ENCODE data around the gene BLVRA.
"Not testable (repeated sequence)": the region's sequence is repeated elsewhere in the genome, so short reads cannot be mapped to it uniquely, and the experiment has no call there.

The BLVRA gene

GRCh38 chr7:43734575-43735332 lies 23.7 kb upstream of the BLVRA start:
- not testable (repeated sequence) for ATAC-seq (replicated peaks); H3K4me3 Mint-ChIP-seq; DNase-seq; H3K27ac Mint-ChIP-seq; H3K9me3 Mint-ChIP-seq; H3K36me3 Mint-ChIP-seq
- peaks cover 6 to 15% of the 10 kb centered on the region in 2 donors for H3K4me1 Mint-ChIP-seq
- H3K27me3 Mint-ChIP-seq: peaks cover 0 to 12% of the 10 kb centered on the region in 2 donors

GRCh38 chr7:43735403-43735801 lies 23.1 kb upstream of the BLVRA start:
- Mint-ChIP-seq H3K36me3 (no peaks in the 10 kb centered on the region), H3K4me1 (peaks cover 6 to 15% of the 10 kb centered on the region in 2 donors), H3K27ac (no peak overlapping the region), H3K27me3 (peaks cover 0 to 12% of the 10 kb centered on the region in 2 donors), H3K4me3 (no peak overlapping the region), H3K9me3 (no peaks in the 10 kb centered on the region)
- ATAC-seq (replicated peaks) (peak; percentile 10 to 22), DNase-seq (no peak)

GRCh38 chr7:43735802-43736603 lies 22.5 kb upstream of the BLVRA start:
- no peak overlapping the region for H3K4me3 Mint-ChIP-seq
- H3K27me3 Mint-ChIP-seq: peaks cover 0 to 12% of the 10 kb centered on the region in 2 donors
- H3K27ac Mint-ChIP-seq: peak overlapping the region; percentile 43
- H3K9me3 Mint-ChIP-seq: no peaks in the 10 kb centered on the region
- no peaks in the 10 kb centered on the region for H3K36me3 Mint-ChIP-seq
- peaks cover 6 to 15% of the 10 kb centered on the region in 2 donors for H3K4me1 Mint-ChIP-seq
- DNase-seq: peak; percentile 14
- peak; percentile 77 to 94 for ATAC-seq (replicated peaks)

GRCh38 chr7:43737467-43738127 lies 20.9 kb upstream of the BLVRA start:
- Mint-ChIP-seq H3K9me3 (no peaks in the 10 kb centered on the region), H3K4me3 (no peak overlapping the region), H3K36me3 (no peaks in the 10 kb centered on the region), H3K4me1 (peaks cover 0 to 10% of the 10 kb centered on the region in 2 donors), H3K27me3 (peaks cover 0 to 12% of the 10 kb centered on the region in 2 donors), H3K27ac (no peak overlapping the region)
- ATAC-seq (replicated peaks): no peak
- DNase-seq: no peak

GRCh38 chr7:43742692-43743091 lies 15.8 kb upstream of the BLVRA start:
- Mint-ChIP-seq H3K4me1 (no peaks in the 10 kb centered on the region), H3K36me3 (no peaks in the 10 kb centered on the region), H3K27ac (no peak overlapping the region), H3K4me3 (no peak overlapping the region), H3K27me3 (peaks cover 10 to 13% of the 10 kb centered on the region in 2 donors), H3K9me3 (no peaks in the 10 kb centered on the region)
- ATAC-seq (replicated peaks): no peak
- DNase-seq: no peak

GRCh38 chr7:43747328-43748105 lies 11.0 kb upstream of the BLVRA start:
- Mint-ChIP-seq H3K4me3 (no peak overlapping the region), H3K27ac (no peak overlapping the region), H3K4me1 (no peaks in the 10 kb centered on the region), H3K36me3 (no peaks in the 10 kb centered on the region), H3K27me3 (peaks cover 9 to 13% of the 10 kb centered on the region in 2 donors), H3K9me3 (no peaks in the 10 kb centered on the region)
- DNase-seq (no peak), ATAC-seq (replicated peaks) (no peak)

GRCh38 chr7:43749383-43749940 lies 9.0 kb upstream of the BLVRA start:
- Mint-ChIP-seq H3K9me3 (no peaks in the 10 kb centered on the region), H3K4me1 (no peaks in the 10 kb centered on the region), H3K27me3 (peaks cover 9 to 13% of the 10 kb centered on the region in 2 donors), H3K36me3 (no peaks in the 10 kb centered on the region), H3K4me3 (no peak overlapping the region), H3K27ac (no peak overlapping the region)
- ATAC-seq (replicated peaks) (no peak), DNase-seq (no peak)

- Mint-ChIP-seq H3K36me3 (no peaks in the 10 kb centered on the region), H3K9me3 (no peaks in the 10 kb centered on the region), H3K4me3 (no peak overlapping the region), H3K4me1 (no peaks in the 10 kb centered on the region), H3K27ac (no peak overlapping the region), H3K27me3 (peaks cover 9 to 13% of the 10 kb centered on the region in 2 donors)
- no peak for DNase-seq
- ATAC-seq (replicated peaks): no peak
Measured at GRCh38 chr7:43750016-43750887, 8.2 kb upstream of the BLVRA start.

GRCh38 chr7:43752411-43752810 lies 6.1 kb upstream of the BLVRA start:
- no peak for DNase-seq
- Mint-ChIP-seq H3K36me3 (no peaks in the 10 kb centered on the region), H3K9me3 (no peaks in the 10 kb centered on the region), H3K27ac (no peak overlapping the region), H3K4me1 (peaks cover 0 to 7% of the 10 kb centered on the region in 2 donors), H3K4me3 (no peak overlapping the region), H3K27me3 (peaks cover 8% of the 10 kb centered on the region in 2 donors)
- no peak for ATAC-seq (replicated peaks)

GRCh38 chr7:43753271-43753810 lies 5.1 kb upstream of the BLVRA start:
- no peak overlapping the region for H3K4me3 Mint-ChIP-seq
- no peaks in the 10 kb centered on the region for H3K9me3 Mint-ChIP-seq
- peaks cover 0 to 13% of the 10 kb centered on the region in 2 donors for H3K4me1 Mint-ChIP-seq
- peaks cover 8 to 11% of the 10 kb centered on the region in 2 donors for H3K27me3 Mint-ChIP-seq
- H3K36me3 Mint-ChIP-seq: no peaks in the 10 kb centered on the region
- no peak overlapping the region for H3K27ac Mint-ChIP-seq
- ATAC-seq (replicated peaks): no peak
- no peak for DNase-seq

- DNase-seq: no peak
- H3K27me3 Mint-ChIP-seq: peaks cover 8 to 11% of the 10 kb centered on the region in 2 donors
- H3K36me3 Mint-ChIP-seq: no peaks in the 10 kb centered on the region
Measured at GRCh38 chr7:43753843-43754242, 4.6 kb upstream of the BLVRA start.

GRCh38 chr7:43754596-43754995 lies 3.9 kb upstream of the BLVRA start:
- ATAC-seq (replicated peaks): no peak
- H3K9me3 Mint-ChIP-seq: no peaks in the 10 kb centered on the region
- H3K27me3 Mint-ChIP-seq: peaks cover 8 to 11% of the 10 kb centered on the region in 2 donors
- H3K36me3 Mint-ChIP-seq: no peaks in the 10 kb centered on the region
- no peak overlapping the region for H3K27ac Mint-ChIP-seq
- peaks cover 0 to 13% of the 10 kb centered on the region in 2 donors for H3K4me1 Mint-ChIP-seq
- DNase-seq: no peak
- H3K4me3 Mint-ChIP-seq: no peak overlapping the region

More at GRCh38 chr7:43753843-43754242, 4.6 kb upstream of the BLVRA start:
- H3K9me3 Mint-ChIP-seq: no peaks in the 10 kb centered on the region
- no peak for ATAC-seq (replicated peaks)
- H3K27ac Mint-ChIP-seq: no peak overlapping the region
- H3K4me3 Mint-ChIP-seq: no peak overlapping the region
- peaks cover 0 to 13% of the 10 kb centered on the region in 2 donors for H3K4me1 Mint-ChIP-seq
